Measurements from ENCODE around the gene ASB13. TPM values are rescaled to one million over a fixed set of nuclear protein-coding genes. Genes with fewer than 3 reads are reported as not detected.

ASB13 gene
- total RNA-seq, 2 experiments from 2014 or later = 1.9 to 2.9 TPM

DNA sequence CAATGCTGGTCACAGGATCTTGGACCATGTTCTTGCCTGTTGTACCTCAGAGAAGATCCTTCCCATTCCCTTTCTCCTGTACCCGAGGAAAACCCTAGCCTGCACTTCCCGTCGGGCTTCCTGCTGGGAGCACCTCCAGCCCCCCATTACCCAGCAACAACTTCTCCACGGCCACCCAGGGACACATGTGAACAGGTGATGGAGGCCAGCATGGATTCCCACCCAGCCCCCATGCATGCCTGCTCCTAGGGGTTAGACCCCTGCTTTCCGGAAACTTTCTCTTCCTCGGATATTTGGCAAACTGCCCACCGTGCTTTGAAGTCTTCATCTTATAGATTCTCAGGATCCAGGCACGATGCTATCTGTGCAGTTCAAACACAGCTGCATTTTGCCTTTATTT is 74.3 kb downstream of the ASB13 start:
- no peaks in the 10 kb centered on the region for H3K36me3 Mint-ChIP-seq (ENCODE audit: low read depth)
- H3K9me3 ChIP-seq (ENCODE audit: control insufficient read depth in 1 of 2, insufficient read depth in 1 of 2, low read length in 2 of 2) = peaks cover 0 to 5% of the 10 kb centered on the region in 2 experiments
- no peaks in the 10 kb centered on the region for H3K27me3 ChIP-seq (ENCODE audit: control insufficient read depth in 1 of 2, insufficient read depth in 2 of 2, low read length in 2 of 2)
- H3K4me1 Mint-ChIP-seq (ENCODE audit: low read depth) = peaks cover 21% of the 10 kb centered on the region
- CTCF ChIA-PET = no interaction called here
- POLR2A ChIA-PET = no interaction called here
- peaks cover 10% of the 10 kb centered on the region for H3K27me3 Mint-ChIP-seq
- intact Hi-C loops (cut with DNase I, micrococcal nuclease) = no loop called here
- peaks cover 11% of the 10 kb centered on the region for H3K4me1 ChIP-seq (ENCODE audit: insufficient read depth, low read length)
- no peak overlapping the region for H3K4me3 ChIP-seq (ENCODE audit: low read length)
- no peaks in the 10 kb centered on the region for H3K36me3 ChIP-seq (ENCODE audit: insufficient read depth, low read length)
- DNase-seq (no peak), ATAC-seq (ENCODE audit: poor library complexity) (no peak)
- H3K27ac ChIP-seq (ENCODE audit: low read depth in 1 of 2, low read length in 2 of 2) = no peak overlapping the region
- no peak overlapping the region for H3K4me3 Mint-ChIP-seq
- no peak overlapping the region for H3K27ac Mint-ChIP-seq
- no peaks in the 10 kb centered on the region for H3K9me3 Mint-ChIP-seq
- TF ChIP-seq, protein P1, sequence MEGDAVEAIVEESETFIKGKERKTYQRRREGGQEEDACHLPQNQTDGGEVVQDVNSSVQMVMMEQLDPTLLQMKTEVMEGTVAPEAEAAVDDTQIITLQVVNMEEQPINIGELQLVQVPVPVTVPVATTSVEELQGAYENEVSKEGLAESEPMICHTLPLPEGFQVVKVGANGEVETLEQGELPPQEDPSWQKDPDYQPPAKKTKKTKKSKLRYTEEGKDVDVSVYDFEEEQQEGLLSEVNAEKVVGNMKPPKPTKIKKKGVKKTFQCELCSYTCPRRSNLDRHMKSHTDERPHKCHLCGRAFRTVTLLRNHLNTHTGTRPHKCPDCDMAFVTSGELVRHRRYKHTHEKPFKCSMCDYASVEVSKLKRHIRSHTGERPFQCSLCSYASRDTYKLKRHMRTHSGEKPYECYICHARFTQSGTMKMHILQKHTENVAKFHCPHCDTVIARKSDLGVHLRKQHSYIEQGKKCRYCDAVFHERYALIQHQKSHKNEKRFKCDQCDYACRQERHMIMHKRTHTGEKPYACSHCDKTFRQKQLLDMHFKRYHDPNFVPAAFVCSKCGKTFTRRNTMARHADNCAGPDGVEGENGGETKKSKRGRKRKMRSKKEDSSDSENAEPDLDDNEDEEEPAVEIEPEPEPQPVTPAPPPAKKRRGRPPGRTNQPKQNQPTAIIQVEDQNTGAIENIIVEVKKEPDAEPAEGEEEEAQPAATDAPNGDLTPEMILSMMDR (IDR thresholded peaks at IDR 0.05) = no peak

DNA sequence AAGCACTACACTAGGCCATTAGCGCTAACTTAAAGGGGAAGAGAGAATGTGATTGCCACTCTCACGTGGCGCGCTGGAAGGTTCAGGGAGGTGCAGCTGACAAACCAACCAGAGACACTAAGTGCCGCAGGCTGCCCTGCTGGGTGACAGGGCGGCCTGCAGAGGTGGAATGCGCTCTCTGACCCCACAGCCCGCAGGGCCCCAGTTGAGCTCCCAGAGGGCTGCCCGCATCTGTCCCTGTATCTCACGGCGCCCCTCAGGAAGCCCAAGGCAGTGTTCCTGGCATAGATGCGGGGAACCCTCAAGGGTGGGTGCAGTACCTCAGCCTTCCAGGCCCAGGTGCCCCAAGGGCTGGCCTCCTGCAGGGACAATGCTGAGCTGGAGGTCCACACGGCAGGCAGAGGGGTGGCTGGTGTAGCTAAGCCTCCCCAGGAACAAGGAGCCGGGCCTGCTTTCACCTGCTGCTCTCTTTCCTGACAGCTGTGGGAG is 75.0 kb downstream of the ASB13 start:
- CTCF ChIA-PET = no interaction called here
- DNase-seq = no peak

GRCh38 chr10:5590816-5591215 is 75.6 kb downstream of the ASB13 start:
- peaks cover 10% of the 10 kb centered on the region for H3K27me3 Mint-ChIP-seq

More for the DNA sequence above, 75.0 kb downstream of the ASB13 start:
- Mint-ChIP-seq H3K36me3 (ENCODE audit: low read depth) (no peaks in the 10 kb centered on the region), H3K4me1 (ENCODE audit: low read depth) (peaks cover 21% of the 10 kb centered on the region), H3K27ac (no peak overlapping the region), H3K27me3 (peaks cover 10% of the 10 kb centered on the region), H3K4me3 (no peak overlapping the region), H3K9me3 (no peaks in the 10 kb centered on the region)
- POLR2A ChIA-PET = no interaction called here
- ATAC-seq (ENCODE audit: poor library complexity) = no peak
- Histone ChIP-seq H3K36me3 (ENCODE audit: insufficient read depth, low read length) (no peaks in the 10 kb centered on the region), H3K27ac (ENCODE audit: low read depth in 1 of 2, low read length in 2 of 2) (no peak overlapping the region), H3K9me3 (ENCODE audit: control insufficient read depth in 1 of 2, insufficient read depth in 1 of 2, low read length in 2 of 2) (no peaks in the 10 kb centered on the region), H3K27me3 (ENCODE audit: control insufficient read depth in 1 of 2, insufficient read depth in 2 of 2, low read length in 2 of 2) (no peaks in the 10 kb centered on the region), H3K4me3 (ENCODE audit: low read length) (no peak overlapping the region), H3K4me1 (ENCODE audit: insufficient read depth, low read length) (peaks cover 11% of the 10 kb centered on the region)
- TF ChIP-seq, protein P1 (IDR thresholded peaks at IDR 0.05) = no peak
- intact Hi-C loops (cut with DNase I, micrococcal nuclease) = no loop called here

More at GRCh38 chr10:5590816-5591215, 75.6 kb downstream of the ASB13 start:
- H3K27ac ChIP-seq (ENCODE audit: low read depth in 1 of 2, low read length in 2 of 2) = no peak overlapping the region
- intact Hi-C loops (cut with DNase I, micrococcal nuclease) = no loop called here
- no peak overlapping the region for H3K4me3 Mint-ChIP-seq
- no peak overlapping the region for H3K4me3 ChIP-seq (ENCODE audit: low read length)
- H3K4me1 Mint-ChIP-seq (ENCODE audit: low read depth) = peaks cover 21% of the 10 kb centered on the region
- no peaks in the 10 kb centered on the region for H3K36me3 ChIP-seq (ENCODE audit: insufficient read depth, low read length)
- H3K9me3 Mint-ChIP-seq = no peaks in the 10 kb centered on the region
- ATAC-seq (ENCODE audit: poor library complexity) = no peak
- no peak for DNase-seq
- peaks cover 11% of the 10 kb centered on the region for H3K4me1 ChIP-seq (ENCODE audit: insufficient read depth, low read length)
- ChIA-PET POLR2A (no interaction called here), CTCF (no interaction called here)
- TF ChIP-seq, protein P1 (IDR thresholded peaks at IDR 0.05) = no peak
- no peaks in the 10 kb centered on the region for H3K36me3 Mint-ChIP-seq (ENCODE audit: low read depth)
- no peak overlapping the region for H3K27ac Mint-ChIP-seq
- H3K27me3 ChIP-seq (ENCODE audit: control insufficient read depth in 1 of 2, insufficient read depth in 2 of 2, low read length in 2 of 2) = no peaks in the 10 kb centered on the region
- no peaks in the 10 kb centered on the region for H3K9me3 ChIP-seq (ENCODE audit: control insufficient read depth in 1 of 2, insufficient read depth in 1 of 2, low read length in 2 of 2)
